ENCODE data around the gene SLC7A14. TPM values are rescaled to one million over a fixed set of nuclear protein-coding genes. Genes with fewer than 3 reads are reported as not detected.

Gene SLC7A14
- total RNA-seq, 2 experiments from 2014 or later: not detected

DNA sequence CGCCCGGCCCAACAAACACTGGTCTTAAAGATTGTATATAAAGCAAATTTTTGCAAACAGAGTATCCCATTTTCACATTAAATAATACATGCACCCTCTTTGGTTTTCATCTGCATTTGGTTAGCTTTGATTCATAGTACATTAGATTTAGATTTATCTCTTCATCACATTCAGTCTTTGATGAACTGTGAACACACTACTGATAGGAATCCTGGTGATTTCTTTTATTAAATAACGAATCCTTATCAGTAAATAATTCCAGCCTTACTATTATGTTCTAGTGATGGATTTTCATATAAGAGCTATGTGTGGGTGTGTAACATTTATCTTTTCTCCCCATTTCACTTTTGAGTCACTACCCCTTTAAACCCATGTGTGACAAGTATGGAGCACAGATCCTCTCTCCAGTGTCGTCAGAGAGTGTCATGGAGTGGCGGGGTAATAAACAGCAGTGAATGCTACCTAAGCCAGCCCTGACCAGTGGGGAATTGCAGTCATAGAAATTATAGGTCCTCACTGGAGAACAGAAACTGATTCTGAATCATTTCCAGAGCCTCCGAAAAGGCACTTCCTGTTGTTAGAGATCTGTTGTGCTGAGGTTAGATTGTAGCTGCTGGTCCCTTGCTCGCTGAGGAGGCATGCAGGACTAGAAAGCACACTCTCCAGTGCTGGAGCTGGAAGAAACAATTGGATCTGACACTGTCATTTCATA lies 22.0 kb downstream of the SLC7A14 start:
- Mint-ChIP-seq H3K27ac (no peak overlapping the region), H3K9me3 (no peaks in the 10 kb centered on the region), H3K4me1 (ENCODE audit: low read depth) (peaks cover 12% of the 10 kb centered on the region), H3K27me3 (peaks cover 9% of the 10 kb centered on the region), H3K4me3 (no peak overlapping the region), H3K36me3 (ENCODE audit: low read depth) (no peaks in the 10 kb centered on the region)
- Histone ChIP-seq H3K27me3 (ENCODE audit: control insufficient read depth in 1 of 2, insufficient read depth in 2 of 2, low read length in 2 of 2) (no peaks in the 10 kb centered on the region), H3K4me1 (ENCODE audit: insufficient read depth, low read length) (peaks cover 3% of the 10 kb centered on the region), H3K27ac (ENCODE audit: low read depth in 1 of 2, low read length in 2 of 2) (no peak overlapping the region), H3K4me3 (ENCODE audit: low read length) (no peak overlapping the region), H3K9me3 (ENCODE audit: control insufficient read depth in 1 of 2, insufficient read depth in 1 of 2, low read length in 2 of 2) (no peaks in the 10 kb centered on the region), H3K36me3 (ENCODE audit: insufficient read depth, low read length) (no peaks in the 10 kb centered on the region)
- TF ChIP-seq, protein P1, sequence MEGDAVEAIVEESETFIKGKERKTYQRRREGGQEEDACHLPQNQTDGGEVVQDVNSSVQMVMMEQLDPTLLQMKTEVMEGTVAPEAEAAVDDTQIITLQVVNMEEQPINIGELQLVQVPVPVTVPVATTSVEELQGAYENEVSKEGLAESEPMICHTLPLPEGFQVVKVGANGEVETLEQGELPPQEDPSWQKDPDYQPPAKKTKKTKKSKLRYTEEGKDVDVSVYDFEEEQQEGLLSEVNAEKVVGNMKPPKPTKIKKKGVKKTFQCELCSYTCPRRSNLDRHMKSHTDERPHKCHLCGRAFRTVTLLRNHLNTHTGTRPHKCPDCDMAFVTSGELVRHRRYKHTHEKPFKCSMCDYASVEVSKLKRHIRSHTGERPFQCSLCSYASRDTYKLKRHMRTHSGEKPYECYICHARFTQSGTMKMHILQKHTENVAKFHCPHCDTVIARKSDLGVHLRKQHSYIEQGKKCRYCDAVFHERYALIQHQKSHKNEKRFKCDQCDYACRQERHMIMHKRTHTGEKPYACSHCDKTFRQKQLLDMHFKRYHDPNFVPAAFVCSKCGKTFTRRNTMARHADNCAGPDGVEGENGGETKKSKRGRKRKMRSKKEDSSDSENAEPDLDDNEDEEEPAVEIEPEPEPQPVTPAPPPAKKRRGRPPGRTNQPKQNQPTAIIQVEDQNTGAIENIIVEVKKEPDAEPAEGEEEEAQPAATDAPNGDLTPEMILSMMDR (IDR thresholded peaks at IDR 0.05): no peak
- POLR2A ChIA-PET: no interaction called here
- intact Hi-C loops (cut with DNase I, micrococcal nuclease): no loop called here
- DNase-seq (no peak), ATAC-seq (ENCODE audit: poor library complexity) (no peak)
- CTCF ChIA-PET: no interaction called here

DNA sequence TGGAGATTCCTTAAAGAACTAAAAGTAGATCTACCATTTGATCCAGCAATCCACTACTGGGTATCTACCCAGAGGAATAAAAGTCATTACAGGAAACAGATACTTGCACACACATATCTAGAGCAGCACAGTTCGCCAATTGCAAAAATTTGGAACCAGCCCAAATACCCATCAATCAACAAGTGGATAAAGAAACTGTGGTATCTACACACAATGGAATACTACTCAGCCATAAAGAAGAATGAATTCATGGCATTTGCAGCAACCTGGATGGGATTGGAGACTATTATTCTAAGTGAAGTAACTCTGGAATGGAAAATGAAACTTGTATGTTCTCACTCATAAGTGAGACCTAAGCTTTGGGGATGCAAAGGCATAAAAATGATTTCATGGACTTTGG lies 23.8 kb downstream of the SLC7A14 start:
- Mint-ChIP-seq H3K36me3 (ENCODE audit: low read depth) (no peaks in the 10 kb centered on the region), H3K27me3 (peaks cover 17% of the 10 kb centered on the region), H3K4me1 (ENCODE audit: low read depth) (peaks cover 12% of the 10 kb centered on the region), H3K9me3 (no peaks in the 10 kb centered on the region), H3K4me3 (no peak overlapping the region), H3K27ac (no peak overlapping the region)
- Histone ChIP-seq H3K4me3 (ENCODE audit: low read length) (no peak overlapping the region), H3K4me1 (ENCODE audit: insufficient read depth, low read length) (peaks cover 3% of the 10 kb centered on the region), H3K9me3 (ENCODE audit: control insufficient read depth in 1 of 2, insufficient read depth in 1 of 2, low read length in 2 of 2) (no peaks in the 10 kb centered on the region), H3K36me3 (ENCODE audit: insufficient read depth, low read length) (no peaks in the 10 kb centered on the region), H3K27me3 (ENCODE audit: control insufficient read depth in 1 of 2, insufficient read depth in 2 of 2, low read length in 2 of 2) (no peaks in the 10 kb centered on the region), H3K27ac (ENCODE audit: low read depth in 1 of 2, low read length in 2 of 2) (no peak overlapping the region)
- TF ChIP-seq, protein P1 (IDR thresholded peaks at IDR 0.05): no peak
- POLR2A ChIA-PET: no interaction called here
- ATAC-seq (ENCODE audit: poor library complexity) (no peak), DNase-seq (no peak)
- intact Hi-C loops (cut with DNase I, micrococcal nuclease): no loop called here
- CTCF ChIA-PET: no interaction called here

DNA sequence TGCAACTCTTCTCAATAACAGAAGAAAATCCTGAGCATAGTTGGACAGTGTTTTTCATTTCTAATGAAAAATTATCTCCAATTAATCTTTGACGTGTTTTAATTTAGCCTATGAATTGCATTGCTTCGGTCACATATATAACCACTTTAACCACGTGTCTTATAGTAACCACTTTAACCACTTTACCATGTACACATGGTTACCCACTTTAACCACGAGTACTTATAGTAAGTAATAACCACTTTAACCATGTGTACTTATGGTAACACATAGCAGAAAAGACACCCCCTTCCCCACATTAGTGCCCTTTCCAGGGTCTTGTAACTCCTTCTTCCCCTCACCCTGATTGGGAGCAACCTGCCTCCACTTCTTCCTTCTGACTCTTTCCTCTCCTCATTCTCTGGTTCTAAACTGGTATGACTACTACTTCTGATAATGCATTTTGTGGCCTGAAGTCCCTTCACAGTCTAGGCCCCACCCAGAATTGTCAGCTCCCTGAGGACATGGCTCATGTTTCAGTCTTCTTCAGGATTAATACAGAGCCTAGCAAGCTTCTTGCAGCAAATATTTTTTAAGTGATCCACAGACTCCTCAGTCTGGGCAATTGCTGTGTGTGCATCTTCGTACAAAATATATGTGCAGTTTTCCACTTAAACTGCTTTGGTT lies 25.0 kb downstream of the SLC7A14 start:
- Histone ChIP-seq H3K4me3 (ENCODE audit: low read length) (no peak overlapping the region), H3K36me3 (ENCODE audit: insufficient read depth, low read length) (no peaks in the 10 kb centered on the region), H3K4me1 (ENCODE audit: insufficient read depth, low read length) (peaks cover 3% of the 10 kb centered on the region), H3K27me3 (ENCODE audit: control insufficient read depth in 1 of 2, insufficient read depth in 2 of 2, low read length in 2 of 2) (no peaks in the 10 kb centered on the region), H3K27ac (ENCODE audit: low read depth in 1 of 2, low read length in 2 of 2) (no peak overlapping the region), H3K9me3 (ENCODE audit: control insufficient read depth in 1 of 2, insufficient read depth in 1 of 2, low read length in 2 of 2) (no peaks in the 10 kb centered on the region)
- POLR2A ChIA-PET: no interaction called here
- no peaks in the 10 kb centered on the region for H3K36me3 Mint-ChIP-seq (ENCODE audit: low read depth)
- CTCF ChIA-PET: no interaction called here
- intact Hi-C loops (cut with DNase I, micrococcal nuclease): no loop called here
- H3K27me3 Mint-ChIP-seq: peaks cover 17% of the 10 kb centered on the region
- no peak for DNase-seq
- no peak for ATAC-seq (ENCODE audit: poor library complexity)
- no peak overlapping the region for H3K4me3 Mint-ChIP-seq
- H3K9me3 Mint-ChIP-seq: no peaks in the 10 kb centered on the region
- TF ChIP-seq, protein P1 (IDR thresholded peaks at IDR 0.05): no peak
- H3K4me1 Mint-ChIP-seq (ENCODE audit: low read depth): peaks cover 12% of the 10 kb centered on the region
- no peak overlapping the region for H3K27ac Mint-ChIP-seq

Measured in CD4-positive, alpha-beta T cell (primary cell).